H9 (cell line): Measurements from ENCODE around the gene MOSMO. TPM values are rescaled to one million over a fixed set of nuclear protein-coding genes. Genes with fewer than 3 reads are reported as not detected.

Experiments
- DNase-seq: peaks from one replicate; pipeline ENCODE4 v3.0.0-alpha.2; 2017
- H2AFZ ChIP-seq: one replicate; pipeline ENCODE4 v1.6.1; 2013; ENCODE audit warnings: mild to moderate bottlenecking, low read length, control low read depth, moderate library complexity
- H2AK5ac ChIP-seq: 2 replicates; pipeline ENCODE4 v1.6.1; 2013; ENCODE audit warnings: low read length, control low read depth, mixed read lengths; ENCODE audit not compliant: insufficient read length
- H2BK120ac ChIP-seq: one replicate; pipeline ENCODE4 v1.6.1; 2013; ENCODE audit warnings: low read depth, mild to moderate bottlenecking, low read length, control low read depth, inconsistent platforms; ENCODE audit not compliant: poor library complexity, severe bottlenecking
- H2BK12ac ChIP-seq: 2 replicates; pipeline ENCODE4 v1.6.1; 2013; ENCODE audit warnings: low read length, control low read depth, mixed read lengths, low read depth; ENCODE audit not compliant: insufficient read length
- H2BK15ac ChIP-seq: 2 replicates; pipeline ENCODE4 v1.6.1; 2013; ENCODE audit warnings: low read depth, low read length, control low read depth
- H2BK20ac ChIP-seq: one replicate; pipeline ENCODE4 v1.6.1; 2013; ENCODE audit warnings: low read depth, mild to moderate bottlenecking, low read length, control low read depth, inconsistent platforms; ENCODE audit not compliant: poor library complexity, severe bottlenecking
- H2BK5ac ChIP-seq: 2 replicates; pipeline ENCODE4 v1.6.1; 2013; ENCODE audit warnings: low read length, control low read depth, mixed read lengths; ENCODE audit not compliant: insufficient read length
- H3K14ac ChIP-seq: 2 replicates; pipeline ENCODE4 v1.6.1; 2013; ENCODE audit warnings: low read length, control low read depth; ENCODE audit not compliant: insufficient read depth
- H3K18ac ChIP-seq: 2 replicates; pipeline ENCODE4 v1.6.1; 2013; ENCODE audit warnings: low read depth, mild to moderate bottlenecking, mixed read lengths, low read length, control low read depth; ENCODE audit not compliant: insufficient read length
- H3K23ac ChIP-seq: 2 replicates; pipeline ENCODE4 v1.6.1; 2013; ENCODE audit warnings: low read length, control low read depth, mixed read lengths, low read depth; ENCODE audit not compliant: insufficient read length
- H3K23me2 ChIP-seq: 2 replicates; pipeline ENCODE4 v1.6.1; 2013; ENCODE audit warnings: low read depth, mild to moderate bottlenecking, mixed read lengths, low read length, control low read depth; ENCODE audit not compliant: insufficient read length, poor library complexity, severe bottlenecking
- H3K27ac ChIP-seq: 2 replicates; pipeline ENCODE4 v1.5.1; 2013; ENCODE audit warnings: low read length, control low read depth, mixed read lengths, low read depth; ENCODE audit not compliant: insufficient read length
- H3K27me3 ChIP-seq: 2 replicates; pipeline ENCODE4 v1.6.1; 2013; ENCODE audit warnings: low read length, control low read depth, inconsistent platforms; ENCODE audit not compliant: insufficient read depth
- H3K4ac ChIP-seq: 2 replicates; pipeline ENCODE4 v1.6.1; 2013; ENCODE audit warnings: low read depth, mild to moderate bottlenecking, control low read depth, inconsistent platforms, low read length, moderate library complexity
- H3K4me1 ChIP-seq: 2 replicates; pipeline ENCODE4 v1.6.1; 2013; ENCODE audit warnings: low read length, control low read depth, inconsistent platforms; ENCODE audit not compliant: insufficient read depth
- H3K4me2 ChIP-seq: 2 replicates; pipeline ENCODE4 v1.6.1; 2013; ENCODE audit warnings: low read length, control low read depth, mixed read lengths; ENCODE audit not compliant: insufficient read length, insufficient read depth
- H3K56ac ChIP-seq: 2 replicates; pipeline ENCODE4 v1.6.1; 2013; ENCODE audit warnings: low read depth, mild to moderate bottlenecking, mixed read lengths, low read length, control low read depth; ENCODE audit not compliant: insufficient read length
- H3K79me1 ChIP-seq: 2 replicates; pipeline ENCODE4 v1.6.1; 2013; ENCODE audit warnings: low read depth, mild to moderate bottlenecking, moderate library complexity, low read length, control low read depth, inconsistent platforms; ENCODE audit not compliant: insufficient read depth, poor library complexity, severe bottlenecking
- H3K79me2 ChIP-seq: 2 replicates; pipeline ENCODE4 v1.6.1; 2013; ENCODE audit warnings: low read length, control low read depth, inconsistent platforms; ENCODE audit not compliant: insufficient read depth
- H3K9ac ChIP-seq: 2 replicates; pipeline ENCODE4 v1.6.1; 2013; ENCODE audit warnings: low read length, control low read depth, mixed read lengths; ENCODE audit not compliant: insufficient read length; ENCODE audit errors: extremely low read depth
- H3K9me3 ChIP-seq: one replicate; pipeline ENCODE4 v1.6.1; 2013; ENCODE audit warnings: low read depth, low read length, inconsistent platforms; ENCODE audit not compliant: control insufficient read depth
- H3T11ph ChIP-seq: one replicate; pipeline ENCODE4 v1.6.1; 2013; ENCODE audit warnings: mild to moderate bottlenecking, low read length, control low read depth, inconsistent platforms
- H4K20me1 ChIP-seq: one replicate; pipeline ENCODE4 v1.6.1; 2013; ENCODE audit not compliant: control insufficient read depth, insufficient read length, insufficient read depth
- H4K5ac ChIP-seq: 2 replicates; pipeline ENCODE4 v1.6.1; 2013; ENCODE audit warnings: low read depth, mild to moderate bottlenecking, mixed read lengths, low read length, control low read depth; ENCODE audit not compliant: insufficient read length
- H4K8ac ChIP-seq: replicated peaks from 2 replicates; pipeline ENCODE4 v1.6.1; 2013; ENCODE audit warnings: low read length, control low read depth, mixed read lengths, low read depth; ENCODE audit not compliant: insufficient read length
- H4K91ac ChIP-seq: 2 replicates; pipeline ENCODE4 v1.6.1; 2013; ENCODE audit warnings: low read depth, mild to moderate bottlenecking, moderate library complexity, mixed read lengths, low read length, control low read depth; ENCODE audit not compliant: insufficient read length
- H3K27ac Mint-ChIP-seq, 3 experiments: 2 replicates in 2 of 3; 3 replicates in 1 of 3; pipeline ENCODE4 v1.8.0; 2020 to 2021; ENCODE audit warnings: mixed read lengths in 3 of 3, mild to moderate bottlenecking in 1 of 3, moderate library complexity in 1 of 3
- H3K27me3 Mint-ChIP-seq: 2 replicates; pipeline ENCODE4 v1.8.0; 2021; ENCODE audit warnings: low read depth, mild to moderate bottlenecking, moderate library complexity, mixed read lengths
- H3K36me3 Mint-ChIP-seq, 3 experiments: 2 replicates in 2 of 3; 3 replicates in 1 of 3; pipeline ENCODE4 v1.8.0; 2020 to 2021; ENCODE audit warnings: low read depth in 3 of 3, mixed read lengths in 3 of 3; ENCODE audit not compliant: insufficient read depth in 1 of 3
- H3K4me1 Mint-ChIP-seq, 2 experiments: 2 replicates each; pipeline ENCODE4 v1.8.0; 2020; ENCODE audit warnings: mixed read lengths in 2 of 2
- H3K4me3 Mint-ChIP-seq, 2 experiments: 2 replicates in 1 of 2; 3 replicates in 1 of 2; pipeline ENCODE4 v1.8.0; 2020 to 2021; ENCODE audit warnings: mild to moderate bottlenecking in 2 of 2, mixed read lengths in 2 of 2, moderate library complexity in 1 of 2
- H3K9me3 Mint-ChIP-seq, 2 experiments: 2 replicates in 1 of 2; 3 replicates in 1 of 2; pipeline ENCODE4 v1.8.0; 2020; ENCODE audit warnings: mild to moderate bottlenecking in 2 of 2, mixed read lengths in 2 of 2, moderate library complexity in 1 of 2
- WGBS: extraction: QIAGEN DNeasy Blood & Tissue Kit; methylation state at CpG from one replicate; pipeline ENCODE4 v1.1.7; 2013; ENCODE audit warnings: missing lambda C conversion rate, low lambda C conversion rate, mixed read lengths; ENCODE audit not compliant: insufficient read length; ENCODE audit errors: extremely low coverage; 5-methylcytosine and 5-hydroxymethylcytosine counted together
- total RNA-seq: library from RNA; stranded (reverse); gene quantifications from 2 replicates; pipeline ENCODE4 v1.2.1, GENCODE V29; 2021
- TF ChIP-seq, protein P1 (sequence below): fragments of 200-600 bp; sonication (generic); conservative IDR thresholded peaks from 3 replicates; pipeline ENCODE4 v1.8.0; 2021; ENCODE audit warnings: antibody characterized with exemption, mild to moderate bottlenecking

Gene MOSMO
- total RNA-seq, 1 experiment from 2014 or later: 13.5 TPM

DNA sequence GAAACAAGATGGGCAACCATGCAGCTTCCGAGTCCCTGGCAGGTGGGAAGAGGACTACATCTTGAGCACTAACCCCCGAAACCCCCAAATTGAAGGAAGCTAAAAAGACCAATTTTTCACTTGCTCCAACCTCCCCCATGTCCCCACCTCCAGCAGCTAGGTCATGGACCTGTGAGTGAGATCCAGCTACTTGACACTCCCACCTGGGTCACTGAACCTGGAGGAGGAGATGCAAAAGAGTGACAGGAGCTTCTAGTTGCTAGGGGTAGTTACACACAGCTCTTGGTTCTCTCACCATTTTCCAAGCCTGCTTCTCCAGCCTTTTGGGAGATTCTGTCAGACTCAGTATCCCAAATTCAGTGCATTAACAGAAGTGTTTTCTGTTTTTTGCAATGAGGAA, 18.2 kb upstream of the MOSMO start:
- no peak overlapping the region for H2BK5ac ChIP-seq
- H4K20me1 ChIP-seq: no peaks in the 10 kb centered on the region
- Mint-ChIP-seq H3K27me3 (no peaks in the 10 kb centered on the region), H3K9me3 (no peaks in the 10 kb centered on the region), H3K27ac (no peak overlapping the region), H3K4me1 (peaks cover 8 to 9% of the 10 kb centered on the region in 2 experiments), H3K4me3 (no peak overlapping the region), H3K36me3 (peaks cover 0 to under 1% (median 0%) of the 10 kb centered on the region in 3 experiments; a peak in 2 of 7 replicates)
- no peaks in the 10 kb centered on the region for H3K79me1 ChIP-seq
- no peak overlapping the region for H2BK12ac ChIP-seq
- H3K23me2 ChIP-seq: no peaks in the 10 kb centered on the region
- H2BK20ac ChIP-seq: no peak overlapping the region
- no peaks in the 10 kb centered on the region for H3K9me3 ChIP-seq
- H3K4ac ChIP-seq: no peak overlapping the region
- no peak overlapping the region for H4K8ac ChIP-seq
- no peak overlapping the region for H2BK120ac ChIP-seq
- H3K56ac ChIP-seq: no peak overlapping the region
- H3T11ph ChIP-seq: no peak overlapping the region
- H2AK5ac ChIP-seq: no peak overlapping the region
- H3K14ac ChIP-seq: no peak overlapping the region
- H3K9ac ChIP-seq: no peak overlapping the region
- no peak overlapping the region for H3K27ac ChIP-seq
- H4K91ac ChIP-seq: no peak overlapping the region
- H3K23ac ChIP-seq: no peak overlapping the region
- no peak overlapping the region for H3K18ac ChIP-seq
- no CpG with 5 or more reads among the region's 2 CpGs for WGBS
- no peak overlapping the region for H3K4me2 ChIP-seq
- H2AFZ ChIP-seq: no peak overlapping the region
- H3K79me2 ChIP-seq: no peaks in the 10 kb centered on the region
- H2BK15ac ChIP-seq: no peak overlapping the region
- no peak overlapping the region for H4K5ac ChIP-seq
- no peak for DNase-seq
- TF ChIP-seq, protein P1, sequence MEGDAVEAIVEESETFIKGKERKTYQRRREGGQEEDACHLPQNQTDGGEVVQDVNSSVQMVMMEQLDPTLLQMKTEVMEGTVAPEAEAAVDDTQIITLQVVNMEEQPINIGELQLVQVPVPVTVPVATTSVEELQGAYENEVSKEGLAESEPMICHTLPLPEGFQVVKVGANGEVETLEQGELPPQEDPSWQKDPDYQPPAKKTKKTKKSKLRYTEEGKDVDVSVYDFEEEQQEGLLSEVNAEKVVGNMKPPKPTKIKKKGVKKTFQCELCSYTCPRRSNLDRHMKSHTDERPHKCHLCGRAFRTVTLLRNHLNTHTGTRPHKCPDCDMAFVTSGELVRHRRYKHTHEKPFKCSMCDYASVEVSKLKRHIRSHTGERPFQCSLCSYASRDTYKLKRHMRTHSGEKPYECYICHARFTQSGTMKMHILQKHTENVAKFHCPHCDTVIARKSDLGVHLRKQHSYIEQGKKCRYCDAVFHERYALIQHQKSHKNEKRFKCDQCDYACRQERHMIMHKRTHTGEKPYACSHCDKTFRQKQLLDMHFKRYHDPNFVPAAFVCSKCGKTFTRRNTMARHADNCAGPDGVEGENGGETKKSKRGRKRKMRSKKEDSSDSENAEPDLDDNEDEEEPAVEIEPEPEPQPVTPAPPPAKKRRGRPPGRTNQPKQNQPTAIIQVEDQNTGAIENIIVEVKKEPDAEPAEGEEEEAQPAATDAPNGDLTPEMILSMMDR: no peak
- H3K4me1 ChIP-seq: no peaks in the 10 kb centered on the region
- no peaks in the 10 kb centered on the region for H3K27me3 ChIP-seq
